ENCODE measurements around the gene SRL.
"Not testable (repeated sequence)": the region's sequence is repeated elsewhere in the genome, so short reads cannot be mapped to it uniquely, and the experiment has no call there.

- TF ChIP-seq REST (IDR thresholded peaks at IDR 0.05; ENCODE audit: borderline replicate concordance); CTCF (IDR thresholded peaks at IDR 0.05; ENCODE audit: poor library complexity, severe bottlenecking): not testable (repeated sequence)
Measured at GRCh38 chr16:4211445-4212210, 30.3 kb downstream of the SRL start.
